Brain microvascular endothelial cell (primary cell): ENCODE results near the gene NTN1.
A peak's percentile ranks its signal among the peaks of the same experiment; 100 is the strongest.

ENCODE experiments used
- DNase-seq: peaks from one replicate; pipeline ENCODE4 v3.0.0-alpha.2; 2020
- H3K27ac ChIP-seq: fragments of 250-450 bp; sonication (Bioruptor Pico); 2 replicates; pipeline ENCODE4 v1.5.1; 2020; ENCODE audit warnings: mild to moderate bottlenecking, moderate library complexity
- H3K27me3 ChIP-seq: fragments of 250-450 bp; sonication (Bioruptor Pico); replicated peaks from 2 replicates; pipeline ENCODE4 v1.5.1; 2020; ENCODE audit warnings: mild to moderate bottlenecking
- H3K36me3 ChIP-seq: fragments of 250-450 bp; sonication (Bioruptor Pico); replicated peaks from 2 replicates; pipeline ENCODE4 v1.5.1; 2020; ENCODE audit warnings: mild to moderate bottlenecking
- H3K4me3 ChIP-seq: 2 replicates; pipeline ENCODE4 v1.5.1; 2011; ENCODE audit warnings: low read depth, mild to moderate bottlenecking, control low read depth, low read length, moderate library complexity
- in situ Hi-C: cut with HindIII; loops from 2 replicates; pipeline ENCODE4 v1.10.0; 2017; ENCODE audit warnings: low sequenced_read_pairs, low pct_ligation_motif_present
- TF ChIP-seq, protein P1 (sequence below): IDR thresholded peaks from 2 replicates; pipeline ENCODE4 v1.5.1; 2011; ENCODE audit warnings: low read depth, mild to moderate bottlenecking, moderate library complexity, low read length, control low read depth, inconsistent platforms; ENCODE audit errors: missing control alignments

NTN1 gene

DNA sequence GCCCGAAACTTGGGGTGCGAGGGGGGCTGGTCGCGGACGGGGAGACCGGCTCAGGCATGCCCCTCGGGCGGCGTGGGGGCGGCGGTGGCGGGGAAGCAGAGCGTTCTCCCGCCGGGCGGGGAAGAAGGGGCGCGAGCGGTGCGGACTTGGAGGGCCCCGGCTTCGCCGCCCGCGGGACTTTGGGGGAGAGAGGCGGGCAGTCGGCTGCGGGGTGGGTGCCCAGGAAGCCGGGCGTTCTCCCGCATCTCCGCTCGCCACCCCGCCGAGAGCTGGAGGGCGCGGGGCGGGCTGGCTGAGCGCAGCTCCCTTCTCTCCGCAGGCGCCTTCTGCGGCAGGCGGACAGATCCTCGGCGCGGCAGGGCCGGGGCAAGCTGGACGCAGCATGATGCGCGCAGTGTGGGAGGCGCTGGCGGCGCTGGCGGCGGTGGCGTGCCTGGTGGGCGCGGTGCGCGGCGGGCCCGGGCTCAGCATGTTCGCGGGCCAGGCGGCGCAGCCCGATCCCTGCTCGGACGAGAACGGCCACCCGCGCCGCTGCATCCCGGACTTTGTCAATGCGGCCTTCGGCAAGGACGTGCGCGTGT lies 772 bp downstream of the NTN1 start:
- DNase-seq: no peak
- Histone ChIP-seq H3K27me3 (peaks cover 32% of the 10 kb centered on the region), H3K27ac (no peak overlapping the region), H3K36me3 (no peaks in the 10 kb centered on the region), H3K4me3 (peak overlapping the region; percentile 48)
- TF ChIP-seq, protein P1, sequence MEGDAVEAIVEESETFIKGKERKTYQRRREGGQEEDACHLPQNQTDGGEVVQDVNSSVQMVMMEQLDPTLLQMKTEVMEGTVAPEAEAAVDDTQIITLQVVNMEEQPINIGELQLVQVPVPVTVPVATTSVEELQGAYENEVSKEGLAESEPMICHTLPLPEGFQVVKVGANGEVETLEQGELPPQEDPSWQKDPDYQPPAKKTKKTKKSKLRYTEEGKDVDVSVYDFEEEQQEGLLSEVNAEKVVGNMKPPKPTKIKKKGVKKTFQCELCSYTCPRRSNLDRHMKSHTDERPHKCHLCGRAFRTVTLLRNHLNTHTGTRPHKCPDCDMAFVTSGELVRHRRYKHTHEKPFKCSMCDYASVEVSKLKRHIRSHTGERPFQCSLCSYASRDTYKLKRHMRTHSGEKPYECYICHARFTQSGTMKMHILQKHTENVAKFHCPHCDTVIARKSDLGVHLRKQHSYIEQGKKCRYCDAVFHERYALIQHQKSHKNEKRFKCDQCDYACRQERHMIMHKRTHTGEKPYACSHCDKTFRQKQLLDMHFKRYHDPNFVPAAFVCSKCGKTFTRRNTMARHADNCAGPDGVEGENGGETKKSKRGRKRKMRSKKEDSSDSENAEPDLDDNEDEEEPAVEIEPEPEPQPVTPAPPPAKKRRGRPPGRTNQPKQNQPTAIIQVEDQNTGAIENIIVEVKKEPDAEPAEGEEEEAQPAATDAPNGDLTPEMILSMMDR: no peak
- in situ Hi-C loops: no loop called here

DNA sequence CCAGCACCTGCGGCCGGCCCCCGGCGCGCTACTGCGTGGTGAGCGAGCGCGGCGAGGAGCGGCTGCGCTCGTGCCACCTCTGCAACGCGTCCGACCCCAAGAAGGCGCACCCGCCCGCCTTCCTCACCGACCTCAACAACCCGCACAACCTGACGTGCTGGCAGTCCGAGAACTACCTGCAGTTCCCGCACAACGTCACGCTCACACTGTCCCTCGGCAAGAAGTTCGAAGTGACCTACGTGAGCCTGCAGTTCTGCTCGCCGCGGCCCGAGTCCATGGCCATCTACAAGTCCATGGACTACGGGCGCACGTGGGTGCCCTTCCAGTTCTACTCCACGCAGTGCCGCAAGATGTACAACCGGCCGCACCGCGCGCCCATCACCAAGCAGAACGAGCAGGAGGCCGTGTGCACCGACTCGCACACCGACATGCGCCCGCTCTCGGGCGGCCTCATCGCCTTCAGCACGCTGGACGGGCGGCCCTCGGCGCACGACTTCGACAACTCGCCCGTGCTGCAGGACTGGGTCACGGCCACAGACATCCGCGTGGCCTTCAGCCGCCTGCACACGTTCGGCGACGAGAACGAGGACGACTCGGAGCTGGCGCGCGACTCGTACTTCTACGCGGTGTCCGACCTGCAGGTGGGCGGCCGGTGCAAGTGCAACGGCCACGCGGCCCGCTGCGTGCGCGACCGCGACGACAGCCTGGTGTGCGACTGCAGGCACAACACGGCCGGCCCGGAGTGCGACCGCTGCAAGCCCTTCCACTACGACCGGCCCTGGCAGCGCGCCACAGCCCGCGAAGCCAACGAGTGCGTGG lies 1.5 kb downstream of the NTN1 start:
- H3K4me3 ChIP-seq: peak overlapping the region; percentile 12
- H3K27me3 ChIP-seq: peaks cover 32% of the 10 kb centered on the region
- H3K36me3 ChIP-seq: no peaks in the 10 kb centered on the region
- in situ Hi-C loops: no loop called here
- TF ChIP-seq, protein P1: no peak
- no peak overlapping the region for H3K27ac ChIP-seq
- no peak for DNase-seq

DNA sequence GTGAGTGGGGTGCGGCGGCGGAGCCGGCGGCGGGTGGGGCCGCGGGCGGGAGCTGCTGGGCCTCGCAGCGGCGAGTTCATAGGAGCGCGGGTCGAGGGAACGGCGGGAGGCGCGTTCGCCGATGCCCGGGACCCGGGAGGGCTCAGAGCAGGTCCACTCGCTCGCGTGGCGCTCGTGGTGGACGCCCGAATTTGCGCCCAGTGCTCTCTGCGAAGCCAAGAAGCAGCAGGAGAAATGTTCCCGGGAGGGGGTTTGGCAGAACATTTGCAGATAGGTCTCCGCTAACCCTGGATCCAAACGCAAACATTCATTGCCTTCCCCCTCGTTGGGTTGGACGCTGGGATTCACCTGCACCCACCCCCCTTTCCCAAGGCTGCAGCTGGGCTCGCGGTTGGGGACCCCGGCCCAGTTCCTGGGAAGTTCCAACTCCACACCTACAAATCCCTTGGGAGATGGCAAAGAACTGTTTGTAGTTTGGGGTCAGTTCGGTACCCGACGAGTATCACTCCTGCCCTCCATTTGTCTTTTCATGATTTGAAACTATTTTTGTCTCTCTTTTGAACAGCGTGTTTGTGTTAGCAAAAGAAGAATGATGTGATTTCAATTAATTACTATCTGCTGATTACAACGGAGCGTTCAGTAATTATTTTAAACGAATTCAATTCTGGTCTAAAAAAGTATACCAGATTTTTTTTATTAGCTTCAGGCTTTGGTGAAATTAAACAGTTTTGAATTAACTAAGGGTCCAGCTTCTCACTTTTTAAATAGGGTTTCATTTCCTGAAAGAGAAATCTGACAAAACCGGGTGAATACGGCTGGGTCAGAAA lies 2.3 kb downstream of the NTN1 start:
- Histone ChIP-seq H3K36me3 (no peaks in the 10 kb centered on the region), H3K27ac (no peak overlapping the region), H3K27me3 (peaks cover 32% of the 10 kb centered on the region), H3K4me3 (no peak overlapping the region)
- in situ Hi-C loops: no loop called here
- no peak for DNase-seq
- TF ChIP-seq, protein P1: no peak

DNA sequence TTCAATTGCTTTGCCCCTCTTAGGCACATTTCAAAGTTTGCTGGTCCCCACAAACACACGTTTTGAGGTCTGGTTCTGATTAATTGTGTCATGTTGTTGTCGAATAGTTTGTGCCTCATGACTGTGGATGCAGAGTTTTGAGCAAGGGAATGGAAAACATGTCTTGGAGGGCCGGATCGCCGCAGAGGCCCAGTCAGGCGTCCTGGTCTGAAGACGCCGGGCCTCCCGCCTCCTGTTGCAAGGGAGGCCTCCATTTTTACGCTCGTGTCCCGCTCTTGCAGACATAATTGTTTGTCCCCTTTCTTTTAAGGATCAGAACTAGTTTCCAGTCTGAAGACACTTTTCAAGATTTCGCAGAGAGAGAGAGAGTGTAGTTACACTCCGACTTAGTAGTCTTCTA lies 3.2 kb downstream of the NTN1 start:
- TF ChIP-seq, protein P1: no peak
- in situ Hi-C loops: no loop called here
- H3K27me3 ChIP-seq: peaks cover 32% of the 10 kb centered on the region

DNA sequence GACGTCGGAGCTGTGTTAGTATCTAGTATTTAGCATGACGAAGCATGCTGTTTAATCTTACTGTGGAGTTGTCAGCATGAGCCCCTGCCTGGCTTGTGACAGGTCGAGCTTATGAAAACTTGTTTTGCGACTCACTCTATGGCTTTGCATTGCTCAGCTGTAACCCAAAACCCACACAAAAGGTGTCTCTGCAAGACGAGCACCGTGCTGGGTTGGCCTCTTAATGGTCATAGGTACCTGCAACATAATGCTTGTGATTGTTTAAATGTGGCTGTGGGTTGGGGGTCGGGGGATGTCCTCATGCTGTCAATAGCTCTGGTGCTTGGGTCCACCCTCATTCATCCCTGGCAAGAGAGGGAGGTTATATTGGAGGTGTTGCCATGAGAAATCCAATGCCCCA lies 5.4 kb downstream of the NTN1 start:
- TF ChIP-seq, protein P1: no peak

More for the DNA sequence above, 3.2 kb downstream of the NTN1 start:
- no peak overlapping the region for H3K4me3 ChIP-seq
- H3K27ac ChIP-seq: no peak overlapping the region
- H3K36me3 ChIP-seq: no peaks in the 10 kb centered on the region
- DNase-seq: no peak

More for the DNA sequence above, 5.4 kb downstream of the NTN1 start:
- Histone ChIP-seq H3K27ac (no peak overlapping the region), H3K36me3 (no peaks in the 10 kb centered on the region), H3K27me3 (peaks cover 24% of the 10 kb centered on the region), H3K4me3 (no peak overlapping the region)
- in situ Hi-C loops: no loop called here
- DNase-seq: no peak
